Subcutaneous abdominal adipose tissue (tissue), 5 donors: ENCODE results near the gene DEFB132.

Experiments used
- H3K27ac ChIP-seq: one replicate; pipeline ENCODE4 v1.7.0; 2013; ENCODE audit warnings: low read depth, mild to moderate bottlenecking, inconsistent platforms, low read length, moderate library complexity
- H3K27me3 ChIP-seq, 5 donors: one replicate each; pipeline ENCODE4 v1.7.0; 2013; ENCODE audit warnings: low read length in 5 of 5, inconsistent platforms in 1 of 5; ENCODE audit not compliant: control insufficient read depth in 5 of 5, insufficient read depth in 4 of 5
- H3K36me3 ChIP-seq, 5 donors: one replicate each; pipeline ENCODE4 v1.7.0; 2013; ENCODE audit warnings: low read length in 5 of 5; ENCODE audit not compliant: control insufficient read depth in 5 of 5, insufficient read depth in 5 of 5
- H3K4me1 ChIP-seq, 5 donors: one replicate each; pipeline ENCODE4 v1.7.0; 2013; ENCODE audit warnings: low read length in 5 of 5, mild to moderate bottlenecking in 3 of 5, moderate library complexity in 1 of 5; ENCODE audit not compliant: control insufficient read depth in 5 of 5, insufficient read depth in 5 of 5
- H3K4me3 ChIP-seq, 5 donors: one replicate each; pipeline ENCODE4 v1.7.0; 2013; ENCODE audit warnings: low read length in 5 of 5, low read depth in 1 of 5
- H3K9ac ChIP-seq, 5 donors: one replicate each; pipeline ENCODE4 v1.7.0; 2013; ENCODE audit warnings: low read length in 5 of 5, mild to moderate bottlenecking in 4 of 5, moderate library complexity in 3 of 5
- H3K9me3 ChIP-seq, 5 donors: one replicate each; pipeline ENCODE4 v1.7.0; 2013; ENCODE audit warnings: low read length in 5 of 5; ENCODE audit not compliant: control insufficient read depth in 5 of 5
- donor health status: healthy.
- donor health status: healthy.
- donor health status: healthy.
- donor health status: healthy.
- donor health status: healthy.

DEFB132 gene

GRCh38 chr20:294602-295001, 37.1 kb downstream of the DEFB132 start:
- H3K27ac ChIP-seq = no peak overlapping the region
- no peaks in the 10 kb centered on the region for H3K27me3 ChIP-seq
- H3K4me1 ChIP-seq = peaks cover 7 to 41% (median 39%) of the 10 kb centered on the region in 5 donors
- peaks cover 0 to 2% (median 0%) of the 10 kb centered on the region in 5 donors for H3K36me3 ChIP-seq
- H3K9ac ChIP-seq = no peak overlapping the region
- no peaks in the 10 kb centered on the region for H3K9me3 ChIP-seq
- no peak overlapping the region for H3K4me3 ChIP-seq

DNA sequence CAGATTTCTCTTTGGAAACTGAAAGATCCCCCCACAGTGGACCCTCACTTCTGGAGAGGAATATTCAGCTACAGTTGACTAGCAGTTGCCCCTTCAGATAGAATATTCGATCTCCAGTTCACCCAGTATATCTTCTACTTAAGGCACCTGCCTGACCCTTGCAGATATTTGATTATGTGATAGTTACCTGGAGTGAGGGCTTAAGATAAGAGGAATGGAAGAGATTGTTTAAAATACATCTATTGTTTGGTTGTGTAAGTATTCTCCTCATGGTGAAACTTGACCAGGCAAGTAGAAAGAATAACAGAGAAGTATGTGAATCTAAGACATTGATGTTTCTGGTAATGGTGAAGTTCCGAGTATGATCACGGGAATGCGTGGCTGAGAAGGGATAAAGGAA, 38.3 kb downstream of the DEFB132 start:
- no peak overlapping the region for H3K9ac ChIP-seq
- H3K4me1 ChIP-seq = peaks cover 7 to 46% (median 41%) of the 10 kb centered on the region in 5 donors
- H3K4me3 ChIP-seq = no peak overlapping the region
- H3K9me3 ChIP-seq = no peaks in the 10 kb centered on the region
- peaks cover 0 to 5% (median 0%) of the 10 kb centered on the region in 5 donors for H3K36me3 ChIP-seq
- no peak overlapping the region for H3K27ac ChIP-seq
- no peaks in the 10 kb centered on the region for H3K27me3 ChIP-seq

- no peaks in the 10 kb centered on the region for H3K9me3 ChIP-seq
- H3K27me3 ChIP-seq = no peaks in the 10 kb centered on the region
- H3K27ac ChIP-seq = peak within 1 kb of the TSS; percentile 78
- H3K4me1 ChIP-seq = peaks cover 7 to 43% (median 39%) of the 10 kb centered on the region in 5 donors
- peak within 1 kb of the TSS; percentile 85 to 95 (median 90) for H3K4me3 ChIP-seq
- H3K36me3 ChIP-seq = peaks cover 0 to 8% (median 0%) of the 10 kb centered on the region in 5 donors
- H3K9ac ChIP-seq = peak within 1 kb of the TSS; percentile 52 to 98 (median 91)
Measured at GRCh38 chr20:297098-297924, 39.8 kb downstream of the DEFB132 start, which contains the start of gene ZCCHC3. TSS of gene ZCCHC3 (plus strand) at chr20:297570. CDS start at chr20:297587, 17 bp downstream.

DNA sequence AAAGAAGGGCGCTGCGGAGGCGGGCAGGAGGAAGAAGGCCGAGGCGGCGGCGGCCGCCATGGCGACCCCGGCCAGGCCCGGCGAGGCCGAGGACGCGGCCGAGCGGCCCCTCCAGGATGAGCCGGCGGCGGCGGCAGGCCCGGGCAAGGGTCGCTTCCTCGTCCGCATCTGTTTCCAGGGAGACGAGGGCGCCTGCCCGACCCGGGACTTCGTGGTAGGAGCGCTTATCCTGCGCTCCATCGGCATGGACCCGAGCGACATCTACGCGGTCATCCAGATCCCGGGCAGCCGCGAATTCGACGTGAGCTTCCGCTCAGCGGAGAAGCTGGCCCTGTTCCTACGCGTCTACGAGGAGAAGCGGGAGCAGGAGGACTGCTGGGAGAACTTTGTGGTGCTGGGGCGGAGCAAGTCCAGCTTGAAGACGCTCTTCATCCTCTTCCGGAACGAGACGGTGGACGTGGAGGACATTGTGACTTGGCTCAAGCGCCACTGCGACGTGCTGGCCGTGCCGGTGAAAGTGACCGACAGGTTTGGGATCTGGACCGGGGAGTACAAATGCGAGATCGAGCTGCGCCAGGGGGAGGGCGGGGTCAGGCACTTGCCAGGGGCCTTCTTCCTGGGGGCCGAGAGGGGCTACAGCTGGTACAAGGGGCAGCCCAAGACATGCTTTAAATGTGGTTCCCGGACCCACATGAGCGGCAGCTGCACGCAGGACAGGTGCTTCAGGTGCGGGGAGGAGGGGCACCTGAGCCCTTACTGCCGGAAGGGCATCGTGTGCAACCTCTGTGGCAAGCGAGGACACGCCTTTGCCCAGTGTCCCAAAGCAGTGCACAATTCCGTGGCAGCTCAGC, 40.6 kb downstream of the DEFB132 start:
- no peaks in the 10 kb centered on the region for H3K27me3 ChIP-seq
- H3K9ac ChIP-seq = peak overlapping the region; percentile 68 to 98 (median 91)
- peak overlapping the region; percentile 78 for H3K27ac ChIP-seq
- H3K36me3 ChIP-seq = peaks cover 0 to 8% (median 0%) of the 10 kb centered on the region in 5 donors
- peaks cover 7 to 43% (median 39%) of the 10 kb centered on the region in 5 donors for H3K4me1 ChIP-seq
- H3K4me3 ChIP-seq = peak overlapping the region; percentile 85 to 95 (median 90)
- no peaks in the 10 kb centered on the region for H3K9me3 ChIP-seq

DNA sequence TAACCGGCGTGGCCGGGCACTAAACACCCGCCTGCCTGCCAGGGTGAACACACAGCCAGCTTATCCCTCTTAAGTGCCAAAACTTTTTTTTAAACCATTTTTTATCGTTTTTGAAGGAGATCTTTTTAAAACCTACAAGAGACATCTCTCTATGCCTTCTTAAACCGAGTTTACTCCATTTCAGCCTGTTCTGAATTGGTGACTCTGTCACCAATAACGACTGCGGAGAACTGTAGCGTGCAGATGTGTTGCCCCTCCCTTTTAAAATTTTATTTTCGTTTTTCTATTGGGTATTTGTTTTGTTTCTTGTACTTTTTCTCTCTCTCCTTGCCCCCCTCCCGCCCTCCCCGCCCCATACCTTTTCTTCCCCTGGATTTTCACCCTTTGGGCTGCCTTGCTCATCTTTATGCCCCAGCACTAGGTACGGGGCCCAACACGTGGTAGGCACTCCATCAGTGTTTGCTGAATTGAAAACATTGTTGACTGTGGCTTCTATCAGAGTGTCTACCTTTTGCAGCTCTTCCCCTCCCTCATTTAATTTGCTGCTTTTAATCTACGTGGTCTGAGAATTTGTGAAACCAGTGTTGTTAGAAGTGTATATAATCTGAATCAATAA, 41.4 kb downstream of the DEFB132 start:
- Histone ChIP-seq H3K27ac (peak overlapping the region; percentile 78), H3K9ac (peak overlapping the region; percentile 68 to 98 (median 91)), H3K4me1 (peaks cover 7 to 43% (median 39%) of the 10 kb centered on the region in 5 donors), H3K36me3 (peaks cover 0 to 8% (median 0%) of the 10 kb centered on the region in 5 donors), H3K9me3 (no peaks in the 10 kb centered on the region), H3K4me3 (peak overlapping the region; percentile 85 to 95 (median 90)), H3K27me3 (no peaks in the 10 kb centered on the region)

- H3K4me1 ChIP-seq = peaks cover 7 to 47% (median 39%) of the 10 kb centered on the region in 5 donors
- H3K4me3 ChIP-seq = no peak overlapping the region
- peaks cover 0 to 8% (median 0%) of the 10 kb centered on the region in 5 donors for H3K36me3 ChIP-seq
- H3K27ac ChIP-seq = no peak overlapping the region
- peak overlapping the region in 1 of 5 donors; percentile 26 for H3K9ac ChIP-seq
- no peaks in the 10 kb centered on the region for H3K27me3 ChIP-seq
- no peaks in the 10 kb centered on the region for H3K9me3 ChIP-seq
Measured at GRCh38 chr20:300345-300990, 42.9 kb downstream of the DEFB132 start.

- H3K4me1 ChIP-seq = peaks cover 7 to 40% (median 35%) of the 10 kb centered on the region in 5 donors
- no peak overlapping the region for H3K9ac ChIP-seq
- H3K27ac ChIP-seq = no peak overlapping the region
- H3K27me3 ChIP-seq = no peaks in the 10 kb centered on the region
- H3K4me3 ChIP-seq = no peak overlapping the region
- H3K9me3 ChIP-seq = no peaks in the 10 kb centered on the region
- peaks cover 0 to 8% (median 0%) of the 10 kb centered on the region in 5 donors for H3K36me3 ChIP-seq
Measured at GRCh38 chr20:301886-302848, 44.6 kb downstream of the DEFB132 start.

DNA sequence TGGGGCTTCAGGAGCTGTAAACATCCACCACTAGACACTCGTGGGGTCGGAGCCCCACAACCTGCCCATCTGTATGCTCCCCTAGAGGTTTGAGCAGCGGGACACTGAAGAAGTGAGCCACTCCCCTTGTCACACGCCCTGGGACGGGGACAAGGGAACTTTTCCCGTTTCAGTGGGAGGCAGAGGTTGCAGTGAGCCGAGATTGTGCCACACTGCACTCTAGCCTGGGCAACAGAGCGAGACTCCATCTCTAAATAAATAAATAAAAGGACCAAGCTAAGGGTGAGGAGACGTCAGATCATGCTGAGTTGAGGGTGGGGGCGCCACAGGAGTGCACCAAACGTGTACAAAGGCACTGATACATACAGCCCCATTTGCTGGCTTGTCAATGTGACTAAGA, 48.2 kb downstream of the DEFB132 start:
- no peak overlapping the region for H3K9ac ChIP-seq
- H3K9me3 ChIP-seq = no peaks in the 10 kb centered on the region
- H3K36me3 ChIP-seq = peaks cover 0 to 3% (median 0%) of the 10 kb centered on the region in 5 donors
- H3K4me3 ChIP-seq = no peak overlapping the region
- peaks cover 0 to 26% (median 20%) of the 10 kb centered on the region in 5 donors for H3K4me1 ChIP-seq
- H3K27me3 ChIP-seq = no peaks in the 10 kb centered on the region
- no peak overlapping the region for H3K27ac ChIP-seq
